ENCODE data around the gene GATAD2A.
"Not testable (repeated sequence)": the region's sequence is repeated elsewhere in the genome, so short reads cannot be mapped to it uniquely, and the experiment has no call there.

DNA sequence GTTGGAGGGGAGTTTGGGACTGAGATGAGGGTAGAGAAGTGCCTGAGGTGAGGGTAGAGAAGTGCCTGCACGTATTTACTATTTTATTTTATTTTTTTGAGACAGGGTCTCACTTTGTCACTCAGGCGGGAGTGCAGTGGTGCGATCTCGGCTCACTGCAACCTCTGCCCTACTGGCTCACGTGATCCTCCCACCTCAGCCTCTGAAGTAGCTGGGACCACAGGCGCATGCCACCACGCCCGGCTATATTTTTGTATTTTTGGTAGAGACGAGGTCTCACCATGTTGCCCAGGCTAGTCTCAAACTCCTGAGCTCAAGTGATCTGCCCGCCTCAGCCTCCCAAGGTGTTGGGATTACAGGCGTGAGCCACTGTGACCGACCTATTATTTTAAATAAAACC lies 15.8 kb upstream of the GATAD2A start:
- TF ChIP-seq, protein P1, sequence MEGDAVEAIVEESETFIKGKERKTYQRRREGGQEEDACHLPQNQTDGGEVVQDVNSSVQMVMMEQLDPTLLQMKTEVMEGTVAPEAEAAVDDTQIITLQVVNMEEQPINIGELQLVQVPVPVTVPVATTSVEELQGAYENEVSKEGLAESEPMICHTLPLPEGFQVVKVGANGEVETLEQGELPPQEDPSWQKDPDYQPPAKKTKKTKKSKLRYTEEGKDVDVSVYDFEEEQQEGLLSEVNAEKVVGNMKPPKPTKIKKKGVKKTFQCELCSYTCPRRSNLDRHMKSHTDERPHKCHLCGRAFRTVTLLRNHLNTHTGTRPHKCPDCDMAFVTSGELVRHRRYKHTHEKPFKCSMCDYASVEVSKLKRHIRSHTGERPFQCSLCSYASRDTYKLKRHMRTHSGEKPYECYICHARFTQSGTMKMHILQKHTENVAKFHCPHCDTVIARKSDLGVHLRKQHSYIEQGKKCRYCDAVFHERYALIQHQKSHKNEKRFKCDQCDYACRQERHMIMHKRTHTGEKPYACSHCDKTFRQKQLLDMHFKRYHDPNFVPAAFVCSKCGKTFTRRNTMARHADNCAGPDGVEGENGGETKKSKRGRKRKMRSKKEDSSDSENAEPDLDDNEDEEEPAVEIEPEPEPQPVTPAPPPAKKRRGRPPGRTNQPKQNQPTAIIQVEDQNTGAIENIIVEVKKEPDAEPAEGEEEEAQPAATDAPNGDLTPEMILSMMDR (IDR thresholded peaks at IDR 0.05), result not testable (repeated sequence)
- TF ChIP-seq POLR2A (IDR thresholded peaks at IDR 0.05), result not testable (repeated sequence)
